Body of pancreas (tissue), 4 donors: Measurements from ENCODE around the gene WDR33.

Experiments
- CTCF ChIP-seq, 7 experiments: fragments of 450-650 bp in 4 of 7; fragments of 200-600 bp in 3 of 7; sonication (generic) in 3 of 7; IDR thresholded peaks; one replicate each; pipeline ENCODE4 v1.5.1; 2016 to 2019; ENCODE audit warnings: antibody characterized with exemption in 7 of 7
- POLR2A ChIP-seq, 3 donors: fragments of 450-650 bp; IDR thresholded peaks; one replicate each; pipeline ENCODE4 v1.6.1; 2016; ENCODE audit warnings: antibody characterized with exemption in 3 of 3, mild to moderate bottlenecking in 2 of 3

- TF ChIP-seq POLR2A (IDR thresholded peaks at IDR 0.05) (no peak), CTCF (IDR thresholded peaks at IDR 0.05) (no peak)
Measured at GRCh38 chr2:127672341-127673224, 138.4 kb downstream of the WDR33 start.
